ENCODE data around the gene ABHD17C. TPM values are rescaled to one million over a fixed set of nuclear protein-coding genes. Genes with fewer than 3 reads are reported as not detected.

The ABHD17C gene
- total RNA-seq, 1 donor from 2014 or later, result 12.5 TPM

DNA sequence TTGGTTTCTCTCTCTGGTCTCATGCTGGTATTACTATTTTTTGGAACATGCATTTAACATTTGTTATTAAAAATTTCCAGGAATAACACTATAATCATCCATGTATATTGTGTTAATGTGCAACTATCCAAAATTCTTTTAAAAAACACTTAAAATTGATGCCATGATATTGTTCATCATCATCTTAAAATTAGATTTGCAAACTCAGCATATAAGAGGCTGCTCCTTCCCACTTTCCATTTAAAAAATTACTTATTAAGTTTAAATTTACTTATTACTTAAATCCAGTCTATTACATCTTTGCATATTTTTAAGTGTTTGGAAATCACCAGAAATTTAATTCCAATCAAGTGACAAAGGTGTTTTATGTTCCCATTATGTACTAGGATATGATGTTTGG is 5.8 kb upstream of the ABHD17C start:
- TF ChIP-seq POLR2A (IDR thresholded peaks at IDR 0.05) (no peak), CTCF (IDR thresholded peaks at IDR 0.05) (no peak), POLR2AphosphoS5 (IDR thresholded peaks at IDR 0.05; ENCODE audit: insufficient read depth in 1 of 2, low read depth in 1 of 2) (no peak)
- H3K4me1 ChIP-seq, result peaks cover 7% of the 10 kb centered on the region
- intact Hi-C loops (cut with DNase I), result no loop called here
- H3K9me3 ChIP-seq, result no peaks in the 10 kb centered on the region
- no peak overlapping the region for H3K27ac ChIP-seq
- no peaks in the 10 kb centered on the region for H3K36me3 ChIP-seq
- H3K27me3 ChIP-seq, result no peaks in the 10 kb centered on the region
- no peak overlapping the region for H3K4me3 ChIP-seq
- no peak for DNase-seq (ENCODE audit: extremely low spot score in 2 of 2)

- no peak for DNase-seq (ENCODE audit: extremely low spot score in 2 of 2)
- Histone ChIP-seq H3K4me3 (no peak overlapping the region), H3K27me3 (no peaks in the 10 kb centered on the region), H3K36me3 (no peaks in the 10 kb centered on the region), H3K27ac (no peak overlapping the region), H3K9me3 (no peaks in the 10 kb centered on the region), H3K4me1 (peaks cover 10% of the 10 kb centered on the region)
- intact Hi-C loops (cut with DNase I), result no loop called here
- TF ChIP-seq POLR2AphosphoS5 (IDR thresholded peaks at IDR 0.05; ENCODE audit: insufficient read depth in 1 of 2, low read depth in 1 of 2), result no peak
- no peak for TF ChIP-seq CTCF (IDR thresholded peaks at IDR 0.05)
- TF ChIP-seq POLR2A (IDR thresholded peaks at IDR 0.05), result no peak
Observed at GRCh38 chr15:80689716-80690115, 5.4 kb upstream of the ABHD17C start.

- no peak for TF ChIP-seq CTCF (IDR thresholded peaks at IDR 0.05)
- no peak for TF ChIP-seq POLR2A (IDR thresholded peaks at IDR 0.05)
- no peak for TF ChIP-seq POLR2AphosphoS5 (IDR thresholded peaks at IDR 0.05; ENCODE audit: insufficient read depth in 1 of 2, low read depth in 1 of 2)
- Histone ChIP-seq H3K27ac (no peak overlapping the region), H3K9me3 (no peaks in the 10 kb centered on the region), H3K4me3 (no peak overlapping the region), H3K4me1 (peaks cover 18% of the 10 kb centered on the region), H3K27me3 (no peaks in the 10 kb centered on the region), H3K36me3 (no peaks in the 10 kb centered on the region)
- DNase-seq (ENCODE audit: extremely low spot score in 2 of 2), result no peak
- intact Hi-C loops (cut with DNase I), result no loop called here
Observed at GRCh38 chr15:80691575-80691974, 3.5 kb upstream of the ABHD17C start.

- Histone ChIP-seq H3K9me3 (no peaks in the 10 kb centered on the region), H3K36me3 (no peaks in the 10 kb centered on the region), H3K27me3 (no peaks in the 10 kb centered on the region), H3K4me3 (peak overlapping the region; percentile 72 to 91), H3K27ac (peak overlapping the region; percentile 84), H3K4me1 (peaks cover 24% of the 10 kb centered on the region)
- no peak for DNase-seq (ENCODE audit: extremely low spot score in 2 of 2)
- TF ChIP-seq POLR2AphosphoS5 (IDR thresholded peaks at IDR 0.05; ENCODE audit: insufficient read depth in 1 of 2, low read depth in 1 of 2), result no peak
- intact Hi-C loops (cut with DNase I), result no loop called here
Observed at GRCh38 chr15:80693682-80694610, 1.2 kb upstream of the ABHD17C start.

DNA sequence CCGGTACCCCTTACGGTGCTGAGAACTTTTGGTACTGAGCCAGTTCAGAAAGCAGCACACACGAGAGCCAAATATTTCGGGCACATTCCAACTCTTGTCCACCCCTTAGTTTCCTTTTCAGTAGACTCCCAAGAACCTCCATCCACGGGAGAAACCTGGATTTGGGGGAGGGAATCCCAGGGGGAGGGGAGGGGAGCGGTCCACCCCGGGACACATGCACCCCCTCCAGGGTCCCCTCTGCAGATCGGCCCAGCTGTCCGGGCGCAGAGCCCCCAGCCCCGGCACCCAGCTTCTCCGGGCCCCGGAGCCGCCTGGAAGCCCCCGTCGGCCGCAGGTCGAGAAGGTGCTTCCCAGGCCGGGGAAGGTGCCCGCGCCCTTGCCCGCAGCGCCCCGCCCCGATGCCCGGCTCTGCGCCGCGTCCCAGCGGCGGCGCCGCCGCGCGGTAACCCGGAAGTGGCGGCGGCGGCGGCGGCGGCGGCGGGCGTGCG is 455 bp upstream of the ABHD17C start:
- intact Hi-C loops (cut with DNase I), result no loop called here
- no peak for DNase-seq (ENCODE audit: extremely low spot score in 2 of 2)
- no peak for TF ChIP-seq POLR2A (IDR thresholded peaks at IDR 0.05)
- no peak for TF ChIP-seq POLR2AphosphoS5 (IDR thresholded peaks at IDR 0.05; ENCODE audit: insufficient read depth in 1 of 2, low read depth in 1 of 2)
- no peak for TF ChIP-seq CTCF (IDR thresholded peaks at IDR 0.05)

More for the DNA sequence above, 455 bp upstream of the ABHD17C start:
- H3K4me3 ChIP-seq, result peak overlapping the region; percentile 72 to 91
- H3K27ac ChIP-seq, result peak overlapping the region; percentile 84
- H3K4me1 ChIP-seq, result peaks cover 24% of the 10 kb centered on the region
- H3K9me3 ChIP-seq, result no peaks in the 10 kb centered on the region
- H3K36me3 ChIP-seq, result no peaks in the 10 kb centered on the region
- H3K27me3 ChIP-seq, result no peaks in the 10 kb centered on the region

All from vagina (tissue), 2 donors.